ENCODE results near the gene COL24A1. TPM values are rescaled to one million over a fixed set of nuclear protein-coding genes. Genes with fewer than 3 reads are reported as not detected.

The COL24A1 gene
- total RNA-seq, 1 donor from 2014 or later, result not detected

DNA sequence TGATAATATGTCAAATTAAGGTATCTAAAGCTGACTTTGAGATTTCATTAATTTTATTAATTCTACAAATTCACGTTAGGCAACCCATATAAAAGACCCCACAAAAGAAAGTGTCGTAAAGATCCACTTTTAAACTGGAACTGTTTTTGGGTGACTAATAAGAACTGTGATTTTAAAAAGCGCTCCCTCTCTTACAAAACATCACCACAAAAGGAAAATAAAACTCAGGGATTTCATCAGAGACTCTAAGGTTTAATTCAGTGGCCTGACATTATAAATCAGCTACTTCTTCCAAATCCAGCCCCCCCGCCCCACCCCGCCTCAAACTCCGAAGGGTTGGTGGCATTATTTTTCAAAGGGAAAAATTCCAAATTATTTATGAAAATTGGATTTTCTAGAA is 2.7 kb downstream of the COL24A1 start:
- Mint-ChIP-seq H3K4me1 (peaks cover 13% of the 10 kb centered on the region), H3K27ac (no peak overlapping the region), H3K9me3 (no peaks in the 10 kb centered on the region), H3K27me3 (peaks cover 31% of the 10 kb centered on the region), H3K36me3 (ENCODE audit: low read depth) (no peaks in the 10 kb centered on the region), H3K4me3 (no peak overlapping the region)
- intact Hi-C loops (cut with micrococcal nuclease), result no loop called here
- ChIA-PET CTCF (no interaction called here), POLR2A (no interaction called here)
- TF ChIP-seq, protein P1, sequence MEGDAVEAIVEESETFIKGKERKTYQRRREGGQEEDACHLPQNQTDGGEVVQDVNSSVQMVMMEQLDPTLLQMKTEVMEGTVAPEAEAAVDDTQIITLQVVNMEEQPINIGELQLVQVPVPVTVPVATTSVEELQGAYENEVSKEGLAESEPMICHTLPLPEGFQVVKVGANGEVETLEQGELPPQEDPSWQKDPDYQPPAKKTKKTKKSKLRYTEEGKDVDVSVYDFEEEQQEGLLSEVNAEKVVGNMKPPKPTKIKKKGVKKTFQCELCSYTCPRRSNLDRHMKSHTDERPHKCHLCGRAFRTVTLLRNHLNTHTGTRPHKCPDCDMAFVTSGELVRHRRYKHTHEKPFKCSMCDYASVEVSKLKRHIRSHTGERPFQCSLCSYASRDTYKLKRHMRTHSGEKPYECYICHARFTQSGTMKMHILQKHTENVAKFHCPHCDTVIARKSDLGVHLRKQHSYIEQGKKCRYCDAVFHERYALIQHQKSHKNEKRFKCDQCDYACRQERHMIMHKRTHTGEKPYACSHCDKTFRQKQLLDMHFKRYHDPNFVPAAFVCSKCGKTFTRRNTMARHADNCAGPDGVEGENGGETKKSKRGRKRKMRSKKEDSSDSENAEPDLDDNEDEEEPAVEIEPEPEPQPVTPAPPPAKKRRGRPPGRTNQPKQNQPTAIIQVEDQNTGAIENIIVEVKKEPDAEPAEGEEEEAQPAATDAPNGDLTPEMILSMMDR (IDR thresholded peaks at IDR 0.05), result no peak
- ATAC-seq (ENCODE audit: low read depth), result no peak
- no peak for DNase-seq

DNA sequence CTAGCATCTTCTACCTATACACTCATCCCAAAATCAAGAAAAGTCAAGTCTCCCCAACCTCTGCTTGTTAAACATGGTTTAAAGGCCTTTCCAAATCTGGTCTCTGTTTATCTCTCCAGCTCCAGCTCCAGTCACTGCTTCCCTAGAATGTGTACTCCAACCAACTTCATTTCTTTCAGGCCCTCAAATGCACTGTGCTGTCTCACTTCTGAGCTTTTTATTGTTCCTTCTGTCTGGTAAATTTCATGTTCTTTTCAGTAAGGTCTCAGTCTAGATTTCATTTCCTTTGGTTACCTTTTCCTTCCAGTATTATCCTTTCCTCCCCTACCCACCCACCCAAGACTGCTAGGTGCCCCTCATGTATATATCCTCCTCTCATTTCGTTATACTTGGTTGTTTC is 3.7 kb downstream of the COL24A1 start:
- no peak overlapping the region for H3K4me3 Mint-ChIP-seq
- ATAC-seq (ENCODE audit: low read depth) (no peak), DNase-seq (no peak)
- H3K27ac Mint-ChIP-seq, result no peak overlapping the region
- TF ChIP-seq, protein P1 (IDR thresholded peaks at IDR 0.05), result no peak
- ChIA-PET POLR2A (no interaction called here), CTCF (no interaction called here)
- H3K4me1 Mint-ChIP-seq, result peaks cover 13% of the 10 kb centered on the region
- H3K9me3 Mint-ChIP-seq, result no peaks in the 10 kb centered on the region
- peaks cover 28% of the 10 kb centered on the region for H3K27me3 Mint-ChIP-seq
- intact Hi-C loops (cut with micrococcal nuclease), result no loop called here
- no peaks in the 10 kb centered on the region for H3K36me3 Mint-ChIP-seq (ENCODE audit: low read depth)

DNA sequence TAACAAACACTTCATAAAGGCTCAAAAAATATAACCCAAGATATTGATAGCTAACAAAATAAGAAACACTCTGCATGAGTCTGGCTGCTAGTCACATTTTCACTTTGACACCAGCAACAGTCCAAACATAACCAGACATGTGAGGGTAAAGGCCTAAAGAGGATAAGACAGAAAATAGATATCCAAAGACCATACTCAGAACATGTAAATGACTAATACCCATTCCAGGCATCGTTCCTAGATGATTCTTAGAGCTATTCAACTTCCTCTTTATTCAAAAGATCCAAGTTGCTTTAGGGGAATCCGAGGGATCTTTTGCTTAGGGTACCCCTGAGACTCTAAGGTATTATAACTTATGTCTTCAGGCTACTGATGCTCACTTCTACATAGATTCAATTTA is 5.1 kb downstream of the COL24A1 start:
- intact Hi-C loops (cut with micrococcal nuclease), result no loop called here
- Mint-ChIP-seq H3K27me3 (peaks cover 19% of the 10 kb centered on the region), H3K9me3 (no peaks in the 10 kb centered on the region), H3K36me3 (ENCODE audit: low read depth) (no peaks in the 10 kb centered on the region), H3K27ac (no peak overlapping the region), H3K4me1 (peaks cover 6% of the 10 kb centered on the region), H3K4me3 (no peak overlapping the region)
- POLR2A ChIA-PET, result no interaction called here
- ATAC-seq (ENCODE audit: low read depth) (no peak), DNase-seq (no peak)
- TF ChIP-seq, protein P1 (IDR thresholded peaks at IDR 0.05), result no peak
- CTCF ChIA-PET, result no interaction called here

DNA sequence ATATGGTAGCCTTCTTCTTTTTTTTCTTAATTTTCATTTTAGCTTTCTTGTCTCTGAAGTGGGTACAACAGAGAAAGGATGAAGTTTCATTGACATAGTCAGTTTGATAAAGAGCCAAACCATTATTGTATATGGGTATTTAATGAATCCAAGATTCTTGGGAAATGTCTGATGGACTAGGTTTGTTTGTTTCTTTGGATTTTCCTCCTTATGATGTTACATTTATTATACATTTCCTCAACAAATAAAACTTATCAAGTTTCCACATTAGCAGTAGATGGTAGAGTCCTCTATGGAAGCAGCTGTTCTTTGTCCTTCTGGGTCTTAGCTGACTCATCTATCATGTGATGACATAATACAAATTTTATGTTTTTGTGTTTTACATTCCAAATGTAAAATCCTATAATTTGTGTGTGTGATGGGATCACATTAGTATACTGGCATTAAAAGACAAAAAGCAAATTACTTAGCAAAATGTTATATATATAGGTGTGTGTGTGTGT is 6.0 kb downstream of the COL24A1 start:
- ChIA-PET POLR2A (no interaction called here), CTCF (no interaction called here)
- TF ChIP-seq, protein P1 (IDR thresholded peaks at IDR 0.05), result no peak
- Mint-ChIP-seq H3K27ac (no peak overlapping the region), H3K9me3 (no peaks in the 10 kb centered on the region), H3K27me3 (peaks cover 12% of the 10 kb centered on the region), H3K36me3 (ENCODE audit: low read depth) (no peaks in the 10 kb centered on the region), H3K4me3 (no peak overlapping the region), H3K4me1 (no peaks in the 10 kb centered on the region)
- ATAC-seq (ENCODE audit: low read depth) (no peak), DNase-seq (no peak)
- intact Hi-C loops (cut with micrococcal nuclease), result no loop called here

DNA sequence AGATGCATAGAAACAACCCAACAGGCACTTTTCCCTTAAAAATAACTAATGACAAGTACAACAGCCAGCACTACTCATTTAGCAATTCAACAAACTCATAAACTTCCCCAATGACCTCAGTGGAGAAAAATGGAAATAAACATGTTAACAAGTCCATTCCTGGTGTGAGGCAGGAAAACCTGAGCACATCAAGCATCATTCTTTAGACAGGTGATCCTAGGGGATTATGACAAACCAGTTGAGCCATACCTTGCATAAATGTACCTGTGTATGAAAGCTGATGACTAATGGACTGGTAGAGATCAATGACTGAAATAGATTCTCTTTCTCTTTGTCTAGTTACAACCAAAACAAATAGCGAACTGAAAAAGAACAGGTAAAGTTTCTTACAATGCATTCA is 7.0 kb downstream of the COL24A1 start:
- no peaks in the 10 kb centered on the region for H3K36me3 Mint-ChIP-seq (ENCODE audit: low read depth)
- ATAC-seq (ENCODE audit: low read depth) (no peak), DNase-seq (no peak)
- ChIA-PET CTCF (no interaction called here), POLR2A (no interaction called here)
- H3K27ac Mint-ChIP-seq, result no peak overlapping the region
- intact Hi-C loops (cut with micrococcal nuclease), result no loop called here
- no peak overlapping the region for H3K4me3 Mint-ChIP-seq
- H3K27me3 Mint-ChIP-seq, result peaks cover 5% of the 10 kb centered on the region
- TF ChIP-seq, protein P1 (IDR thresholded peaks at IDR 0.05), result no peak
- no peaks in the 10 kb centered on the region for H3K9me3 Mint-ChIP-seq
- H3K4me1 Mint-ChIP-seq, result no peaks in the 10 kb centered on the region
